WERI-Rb-1 (cell line): ENCODE measurements around the gene DNAJC8.

Experiments
- DNase-seq: peaks from one replicate; pipeline ENCODE4 v3.0.0-alpha.2; 2020
- H3K27ac ChIP-seq: fragments of 250-450 bp; sonication (Bioruptor Pico); 2 replicates; pipeline ENCODE4 v1.5.1; 2020; ENCODE audit warnings: mild to moderate bottlenecking, moderate library complexity
- H3K27me3 ChIP-seq: fragments of 250-450 bp; sonication (Bioruptor Pico); 2 replicates; pipeline ENCODE4 v1.5.1; 2021; ENCODE audit warnings: mild to moderate bottlenecking, low read depth, moderate library complexity; ENCODE audit not compliant: insufficient read depth, severe bottlenecking
- H3K36me3 ChIP-seq: fragments of 250-450 bp; sonication (Bioruptor Pico); 2 replicates; pipeline ENCODE4 v1.5.1; 2020; ENCODE audit warnings: mild to moderate bottlenecking, moderate library complexity
- H3K4me3 ChIP-seq: 2 replicates; pipeline ENCODE4 v1.5.1; 2011; ENCODE audit warnings: low read depth, mild to moderate bottlenecking, control low read depth, low read length
- H3K9me3 ChIP-seq: fragments of 250-450 bp; sonication (Bioruptor Pico); 2 replicates; pipeline ENCODE4 v1.5.1; 2021; ENCODE audit warnings: mild to moderate bottlenecking, moderate library complexity; ENCODE audit not compliant: severe bottlenecking
- TF ChIP-seq, protein P1 (sequence below): IDR thresholded peaks from 2 replicates; pipeline ENCODE4 v1.5.1; 2011; ENCODE audit warnings: low read depth, mild to moderate bottlenecking, control low read depth, inconsistent platforms, low read length

Gene DNAJC8

DNA sequence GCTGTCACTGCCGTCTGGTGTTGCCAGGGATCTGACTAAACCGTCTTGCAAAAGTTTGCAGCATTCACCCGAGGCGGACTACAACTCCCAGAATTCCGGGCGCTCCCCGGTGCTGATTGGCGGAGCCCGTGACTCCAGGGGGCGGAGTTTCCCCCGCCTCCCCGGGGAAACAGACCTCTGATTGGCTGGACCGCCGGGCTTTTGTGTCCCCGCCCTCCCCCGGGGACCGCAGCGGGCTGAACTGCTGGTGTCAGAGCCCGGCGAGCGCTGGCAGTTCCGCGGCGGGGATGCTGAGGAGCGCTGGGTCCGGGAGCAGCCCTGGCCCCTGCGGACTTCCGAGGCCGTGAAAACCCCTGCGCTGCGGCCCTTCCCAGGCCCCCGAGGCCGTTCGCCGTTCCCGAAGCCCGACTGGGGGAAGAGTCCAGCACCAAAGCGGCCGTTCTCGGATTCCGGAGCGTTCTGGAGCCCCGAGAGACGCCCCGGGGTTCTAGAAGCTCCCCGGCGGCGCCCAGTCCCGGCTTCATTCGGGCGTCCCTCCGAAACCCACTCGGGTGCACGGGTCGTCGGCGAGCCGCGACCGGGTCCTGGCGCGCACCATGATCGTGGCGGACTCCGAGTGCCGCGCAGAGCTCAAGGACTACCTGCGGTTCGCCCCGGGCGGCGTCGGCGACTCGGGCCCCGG, 26.6 kb upstream of the DNAJC8 start, which contains the start of gene SESN2:
TSS of gene SESN2 (plus strand) at position 267 of the 682 bp plus-strand sequence. CDS start at position 597, 330 bp downstream.
- H3K27me3 ChIP-seq = no peaks in the 10 kb centered on the region
- H3K36me3 ChIP-seq = no peaks in the 10 kb centered on the region
- TF ChIP-seq, protein P1, sequence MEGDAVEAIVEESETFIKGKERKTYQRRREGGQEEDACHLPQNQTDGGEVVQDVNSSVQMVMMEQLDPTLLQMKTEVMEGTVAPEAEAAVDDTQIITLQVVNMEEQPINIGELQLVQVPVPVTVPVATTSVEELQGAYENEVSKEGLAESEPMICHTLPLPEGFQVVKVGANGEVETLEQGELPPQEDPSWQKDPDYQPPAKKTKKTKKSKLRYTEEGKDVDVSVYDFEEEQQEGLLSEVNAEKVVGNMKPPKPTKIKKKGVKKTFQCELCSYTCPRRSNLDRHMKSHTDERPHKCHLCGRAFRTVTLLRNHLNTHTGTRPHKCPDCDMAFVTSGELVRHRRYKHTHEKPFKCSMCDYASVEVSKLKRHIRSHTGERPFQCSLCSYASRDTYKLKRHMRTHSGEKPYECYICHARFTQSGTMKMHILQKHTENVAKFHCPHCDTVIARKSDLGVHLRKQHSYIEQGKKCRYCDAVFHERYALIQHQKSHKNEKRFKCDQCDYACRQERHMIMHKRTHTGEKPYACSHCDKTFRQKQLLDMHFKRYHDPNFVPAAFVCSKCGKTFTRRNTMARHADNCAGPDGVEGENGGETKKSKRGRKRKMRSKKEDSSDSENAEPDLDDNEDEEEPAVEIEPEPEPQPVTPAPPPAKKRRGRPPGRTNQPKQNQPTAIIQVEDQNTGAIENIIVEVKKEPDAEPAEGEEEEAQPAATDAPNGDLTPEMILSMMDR = no peak
- peak; percentile 98 for DNase-seq
- H3K9me3 ChIP-seq = no peaks in the 10 kb centered on the region
- H3K27ac ChIP-seq = peak within 1 kb of the TSS; percentile 86
- peak within 1 kb of the TSS; percentile 78 for H3K4me3 ChIP-seq

DNA sequence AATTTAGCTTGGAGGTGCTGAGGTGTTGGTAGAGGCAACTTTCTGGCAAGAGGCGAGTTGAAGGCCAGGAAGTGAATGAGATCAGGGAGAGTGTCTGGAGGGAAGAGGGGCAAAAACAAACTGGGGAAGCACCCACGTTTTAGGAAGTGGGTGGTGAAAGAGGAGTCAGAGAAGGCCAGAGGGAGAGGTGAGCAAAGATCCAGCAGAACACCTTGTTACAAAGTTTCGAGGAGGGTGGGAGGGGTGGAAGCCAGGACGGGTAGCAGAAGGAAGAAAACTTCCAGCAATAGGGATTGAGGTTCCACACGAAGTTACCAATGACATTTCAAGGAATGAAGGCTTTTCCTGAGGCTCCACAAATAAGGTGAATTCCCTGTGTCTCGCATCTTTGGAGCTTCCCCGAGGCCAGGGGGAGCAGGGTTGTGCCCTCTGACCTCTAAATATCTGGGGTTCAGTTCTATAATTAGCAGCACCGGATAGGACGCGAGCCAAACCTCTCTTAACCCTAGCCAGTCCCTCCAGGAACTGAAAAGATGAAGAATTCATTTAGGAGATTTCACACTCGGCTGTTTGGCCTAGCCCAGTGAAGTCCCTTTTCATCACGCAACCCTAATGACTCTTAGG, 25.9 kb upstream of the DNAJC8 start:
- H3K27ac ChIP-seq = peak overlapping the region; percentile 32

DNA sequence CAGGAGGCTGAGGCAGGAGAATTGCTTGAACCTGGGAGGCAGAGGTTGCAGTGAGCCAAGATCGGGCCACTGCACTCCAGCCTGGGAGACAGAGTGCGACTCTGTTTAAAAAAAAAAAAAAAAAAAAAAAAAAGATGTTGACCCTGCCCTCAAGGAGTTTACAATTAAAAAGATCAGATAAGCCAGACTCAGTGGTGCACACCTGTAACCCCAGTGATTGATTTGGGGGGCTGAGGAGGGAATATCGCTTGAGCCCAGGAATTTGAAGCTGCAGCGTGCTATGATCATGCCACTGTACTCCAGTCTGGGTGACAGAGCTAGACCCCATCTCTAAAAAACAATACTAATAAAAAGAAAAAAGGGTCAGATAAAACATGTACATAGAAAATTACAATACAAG, 24.9 kb upstream of the DNAJC8 start:
- TF ChIP-seq, protein P1 = no peak
- Histone ChIP-seq H3K36me3 (no peaks in the 10 kb centered on the region), H3K27me3 (no peaks in the 10 kb centered on the region), H3K9me3 (no peaks in the 10 kb centered on the region), H3K27ac (no peak overlapping the region), H3K4me3 (no peak overlapping the region)
- DNase-seq = no peak

More for the DNA sequence above, 25.9 kb upstream of the DNAJC8 start:
- DNase-seq = no peak
- Histone ChIP-seq H3K9me3 (no peaks in the 10 kb centered on the region), H3K4me3 (no peak overlapping the region), H3K27me3 (no peaks in the 10 kb centered on the region), H3K36me3 (no peaks in the 10 kb centered on the region)
- TF ChIP-seq, protein P1 = no peak

DNA sequence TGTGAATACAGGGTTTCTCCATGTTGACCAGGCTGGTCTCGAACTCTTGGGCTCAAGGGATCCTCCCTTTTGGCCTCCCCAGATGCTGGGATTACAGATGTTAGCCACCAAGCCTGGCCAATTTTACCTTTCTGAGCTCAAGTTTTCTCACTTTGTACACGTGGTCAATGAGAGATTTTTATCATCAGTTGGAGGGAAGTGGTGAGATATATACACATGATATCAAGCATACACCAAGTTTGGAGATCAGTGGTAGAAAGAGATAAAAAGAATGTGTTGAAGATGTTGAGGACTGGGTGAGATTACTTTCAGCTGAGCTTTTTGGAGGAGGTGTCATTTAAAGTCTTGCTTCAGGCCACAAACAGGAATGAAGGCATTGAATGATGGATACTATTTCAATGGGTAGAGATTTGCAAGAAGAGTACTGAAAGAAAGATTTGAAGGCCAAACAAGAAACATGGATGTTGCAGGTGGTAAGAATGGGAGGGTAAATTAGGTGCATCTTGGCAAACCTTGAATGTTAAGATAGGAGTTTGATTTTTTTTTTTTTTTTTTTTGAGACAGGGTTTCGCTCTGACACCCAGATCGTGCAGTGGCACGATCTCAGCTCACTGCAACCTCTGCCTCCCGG, 23.5 kb upstream of the DNAJC8 start:
- Histone ChIP-seq H3K27me3 (no peaks in the 10 kb centered on the region), H3K9me3 (no peaks in the 10 kb centered on the region), H3K36me3 (no peaks in the 10 kb centered on the region), H3K27ac (no peak overlapping the region), H3K4me3 (no peak overlapping the region)
- no peak for DNase-seq
- TF ChIP-seq, protein P1 = no peak

DNA sequence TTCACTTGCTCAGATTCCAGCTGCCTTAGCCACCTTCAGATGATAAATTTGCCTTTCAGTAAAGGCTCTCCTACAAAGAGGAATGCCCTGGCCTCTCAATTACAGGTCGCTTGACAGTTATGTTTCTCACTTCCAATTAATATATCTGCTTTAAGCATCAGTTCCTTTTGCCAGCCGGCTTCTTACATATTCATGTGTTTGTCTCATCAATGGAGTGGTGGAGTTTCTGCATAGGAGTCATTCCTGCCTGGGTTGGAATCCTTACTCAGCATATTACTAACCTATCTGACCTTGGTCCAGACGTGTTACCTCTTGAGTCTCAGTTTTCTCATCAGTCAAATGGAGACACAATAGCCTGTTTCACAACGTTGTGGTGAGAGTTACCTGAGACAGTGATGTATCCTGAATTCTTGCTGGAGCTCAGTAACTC, 17.1 kb upstream of the DNAJC8 start:
- peak overlapping the region; percentile 62 for H3K27ac ChIP-seq
- no peaks in the 10 kb centered on the region for H3K36me3 ChIP-seq
- H3K27me3 ChIP-seq = no peaks in the 10 kb centered on the region
- no peaks in the 10 kb centered on the region for H3K9me3 ChIP-seq
- no peak for DNase-seq
- TF ChIP-seq, protein P1 = no peak
- H3K4me3 ChIP-seq = no peak overlapping the region
